Spleen (tissue), 11 donors: ENCODE results near the gene TMPRSS2. TPM values are rescaled to one million over a fixed set of nuclear protein-coding genes. Genes with fewer than 3 reads are reported as not detected.

Experiments used
- DNase-seq: peaks from one replicate; pipeline ENCODE4 v3.0.0-alpha.2; 2020
- H3K27ac ChIP-seq, 8 donors: fragments of 200-600 bp; sonication (generic) in 7 of 8; 1 replicate in 4 of 8; 2 replicates in 4 of 8; pipeline versions ENCODE4 v1.5.0 to v1.8.0; 2016 to 2021; ENCODE audit warnings: inconsistent platforms in 4 of 8, mild to moderate bottlenecking in 4 of 8, moderate library complexity in 1 of 8
- H3K27me3 ChIP-seq, 7 donors: fragments of 200-600 bp; sonication (generic) in 6 of 7; replicated peaks in 1 of 7; 1 replicate in 4 of 7; 2 replicates in 3 of 7; pipeline versions ENCODE4 v1.5.0 to v1.8.0; 2016 to 2021; ENCODE audit warnings: inconsistent platforms in 3 of 7, mild to moderate bottlenecking in 1 of 7
- H3K36me3 ChIP-seq, 6 donors: fragments of 200-600 bp; sonication (generic) in 5 of 6; 1 replicate in 4 of 6; 2 replicates in 2 of 6; pipeline versions ENCODE4 v1.5.0 to v1.8.0; 2016 to 2021; ENCODE audit warnings: inconsistent platforms in 2 of 6
- H3K4me1 ChIP-seq, 6 donors: fragments of 200-600 bp; sonication (generic) in 5 of 6; 1 replicate in 3 of 6; 2 replicates in 3 of 6; pipeline versions ENCODE4 v1.5.0 to v1.8.0; 2016 to 2021; ENCODE audit warnings: inconsistent platforms in 3 of 6
- H3K4me3 ChIP-seq, 8 donors: fragments of 200-600 bp; sonication (generic) in 7 of 8; 1 replicate in 4 of 8; 2 replicates in 4 of 8; pipeline versions ENCODE4 v1.5.0 to v1.8.0; 2016 to 2021; ENCODE audit warnings: inconsistent platforms in 4 of 8, mild to moderate bottlenecking in 4 of 8, moderate library complexity in 2 of 8
- H3K9me3 ChIP-seq, 8 donors: fragments of 200-600 bp; sonication (generic) in 7 of 8; 1 replicate in 4 of 8; 2 replicates in 4 of 8; pipeline versions ENCODE4 v1.5.0 to v1.8.0; 2016 to 2021; ENCODE audit warnings: inconsistent platforms in 4 of 8
- CTCF ChIP-seq, 11 experiments: fragments of 200-600 bp in 7 of 11; fragments of 450-650 bp in 4 of 11; sonication (generic) in 4 of 11; IDR thresholded peaks in 8 of 11; conservative IDR thresholded peaks in 3 of 11; 1 replicate in 7 of 11; 2 replicates in 4 of 11; pipeline versions ENCODE4 v1.4.0 to v1.8.0; 2016 to 2021; ENCODE audit warnings: antibody characterized with exemption in 11 of 11, inconsistent platforms in 4 of 11, mild to moderate bottlenecking in 1 of 11
- POLR2A ChIP-seq, 3 donors: fragments of 450-650 bp; IDR thresholded peaks; one replicate each; pipeline ENCODE4 v1.5.1; 2017; ENCODE audit warnings: antibody characterized with exemption in 3 of 3, mild to moderate bottlenecking in 1 of 3
- POLR2AphosphoS5 ChIP-seq, 3 donors: sonication (generic); formaldehyde crosslinking; IDR thresholded peaks; one replicate each; pipeline ENCODE4 v1.5.1; 2017; ENCODE audit warnings: antibody characterized with exemption in 3 of 3
- WGBS, 5 donors: extraction: QIAGEN DNeasy Blood & Tissue Kit in 3 of 5; methylation state at CpG; one replicate each; pipeline versions ENCODE4 v1.1.5 to v1.1.7; 2013 to 2018; 5-methylcytosine and 5-hydroxymethylcytosine counted together
- intact Hi-C: fragments of 100-400 bp; cut with DNase I; formaldehyde crosslinking; loops from one replicate; pipeline ENCODE4 v1.15.0; 2023; ENCODE audit warnings: low total_unique reads
- polyA plus RNA-seq, 3 donors: library from polyadenylated mRNA; stranded (reverse); fragments of 200-250 nt; gene quantifications; one replicate each; pipeline ENCODE4 v1.2.1, GENCODE V29; 2013
- total RNA-seq, 7 donors: library from RNA; depleted of rRNA in 3 of 7; stranded (reverse); fragments of >200 nt in 3 of 7; fragmentation: NEBNext Ultra II Directional in 4 of 7; extraction: Animal tissue kit (Norgen Biotek cat#: 25700) in 4 of 7; gene quantifications; one replicate each; pipeline versions ENCODE4 v1.1.0 to v1.2.1, GENCODE V29; 2016 to 2021
- donor health status: healthy with polysubstance abuse.
- donor health status: DM: no; HTN: no; CAD: no; lungs with moderate emphysema.
- donor health status: DM: no; HTN: no; CAD: no.
- donor health status: Bipolar disorder and iron deficiency.
- donor health status: healthy.
- donor health status: DM: no; HTN: no; CAD: no.
- donor health status: DM: yes; HTN: yes; CAD: no.

The TMPRSS2 gene
- total and polyA plus RNA-seq, 10 donors, result 0.06 to 0.25 (median 0.10) TPM; not detected in 5

- Histone ChIP-seq H3K4me1 (no peaks in the 10 kb centered on the region), H3K27me3 (peaks cover 0 to 43% (median 0%) of the 10 kb centered on the region in 7 donors), H3K9me3 (no peaks in the 10 kb centered on the region), H3K36me3 (no peaks in the 10 kb centered on the region), H3K4me3 (no peak overlapping the region), H3K27ac (no peak overlapping the region)
- no peak for DNase-seq
- 71 to 87% (median 85%) methylated on average over 7 of the region's 7 CpGs for WGBS, 5 donors
- TF ChIP-seq POLR2AphosphoS5 (IDR thresholded peaks at IDR 0.05) (no peak), CTCF (IDR thresholded peaks at IDR 0.05 in 8 of 11, conservative IDR thresholded peaks at IDR 0.05 in 3 of 11) (no peak), POLR2A (IDR thresholded peaks at IDR 0.05) (no peak)
- intact Hi-C loops, result no loop called here
Measured at GRCh38 chr21:41536827-41537103, 28.8 kb upstream of the TMPRSS2 start.

- H3K27me3 ChIP-seq, result peaks cover 0 to 43% (median 0%) of the 10 kb centered on the region in 7 donors
- H3K27ac ChIP-seq, result no peak overlapping the region
- 73 to 83% (median 79%) methylated on average over 16 to 19 of the region's 19 CpGs for WGBS, 5 donors
- H3K36me3 ChIP-seq, result no peaks in the 10 kb centered on the region
- TF ChIP-seq POLR2A (IDR thresholded peaks at IDR 0.05) (no peak), CTCF (IDR thresholded peaks at IDR 0.05 in 8 of 11, conservative IDR thresholded peaks at IDR 0.05 in 3 of 11) (no peak), POLR2AphosphoS5 (IDR thresholded peaks at IDR 0.05) (no peak)
- H3K9me3 ChIP-seq, result no peaks in the 10 kb centered on the region
- DNase-seq, result no peak
- H3K4me3 ChIP-seq, result no peak overlapping the region
- H3K4me1 ChIP-seq, result no peaks in the 10 kb centered on the region
- intact Hi-C loops, result no loop called here
Measured at GRCh38 chr21:41536076-41536826, 28.3 kb upstream of the TMPRSS2 start.

- Histone ChIP-seq H3K9me3 (no peaks in the 10 kb centered on the region), H3K27me3 (peaks cover 0 to 31% (median 0%) of the 10 kb centered on the region in 7 donors), H3K36me3 (no peaks in the 10 kb centered on the region), H3K4me1 (no peaks in the 10 kb centered on the region), H3K27ac (no peak overlapping the region), H3K4me3 (no peak overlapping the region)
- intact Hi-C loops, result no loop called here
- DNase-seq, result no peak
- TF ChIP-seq POLR2AphosphoS5 (IDR thresholded peaks at IDR 0.05) (no peak), CTCF (IDR thresholded peaks at IDR 0.05 in 8 of 11, conservative IDR thresholded peaks at IDR 0.05 in 3 of 11) (no peak), POLR2A (IDR thresholded peaks at IDR 0.05) (no peak)
- WGBS, 5 donors, result 74 to 90% (median 75%) methylated on average over 4 of the region's 4 CpGs
Measured at GRCh38 chr21:41530366-41530765, 22.4 kb upstream of the TMPRSS2 start.

- TF ChIP-seq POLR2AphosphoS5 (IDR thresholded peaks at IDR 0.05) (no peak), CTCF (IDR thresholded peaks at IDR 0.05 in 8 of 11, conservative IDR thresholded peaks at IDR 0.05 in 3 of 11) (no peak), POLR2A (IDR thresholded peaks at IDR 0.05) (no peak)
- H3K9me3 ChIP-seq, result no peaks in the 10 kb centered on the region
- peaks cover 0 to 35% (median 0%) of the 10 kb centered on the region in 7 donors for H3K27me3 ChIP-seq
- intact Hi-C loops, result no loop called here
- no peak overlapping the region for H3K4me3 ChIP-seq
- no peak overlapping the region for H3K27ac ChIP-seq
- DNase-seq, result no peak
- H3K36me3 ChIP-seq, result no peaks in the 10 kb centered on the region
- 83 to 90% (median 85%) methylated on average over 9 of the region's 9 CpGs for WGBS, 5 donors
- H3K4me1 ChIP-seq, result no peaks in the 10 kb centered on the region
Measured at GRCh38 chr21:41529769-41530168, 21.8 kb upstream of the TMPRSS2 start.
